ENCODE data around the gene EEF2KMT. TPM values are rescaled to one million over a fixed set of nuclear protein-coding genes. Genes with fewer than 3 reads are reported as not detected.

EEF2KMT gene
- total and polyA plus RNA-seq, 2 donors (not counting 1 experiment from before 2014, with no cell fraction given) = 5.4 to 7.9 TPM

DNA sequence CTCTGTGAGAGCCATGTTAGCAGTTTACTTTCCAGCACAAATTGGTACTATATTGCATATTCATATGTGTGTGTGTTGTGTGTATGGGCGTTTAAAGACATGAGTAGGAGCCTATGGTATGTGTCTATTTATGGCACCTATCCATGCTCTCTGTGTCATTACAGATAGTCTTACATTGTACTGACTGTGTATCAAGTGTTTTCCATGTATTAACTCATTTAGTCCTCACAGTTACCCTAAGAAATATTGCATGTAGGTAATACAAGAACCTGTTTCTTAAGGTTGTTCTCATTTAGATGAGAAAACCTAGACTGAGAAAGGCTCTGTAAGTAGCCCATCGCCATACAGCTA is 24.3 kb downstream of the EEF2KMT start:
- peak; percentile 15 to 50 for DNase-seq (ENCODE audit: low read depth in 2 of 2)
- Histone ChIP-seq H3K9ac (ENCODE audit: insufficient read depth, low read length) (no peak overlapping the region), H3K4me2 (ENCODE audit: extremely low read depth, insufficient read depth, low read length) (peak overlapping the region; percentile 96), H3K27ac (ENCODE audit: insufficient read depth, low read length) (no peak overlapping the region), H4K20me1 (ENCODE audit: control insufficient read depth, extremely low read depth, insufficient read depth, low read length) (no peaks in the 10 kb centered on the region), H3K4me3 (replicated peaks in 1 of 4; ENCODE audit: control extremely low read depth in 1 of 4, insufficient read depth in 1 of 4, low read depth in 3 of 4, low read length in 4 of 4) (peak overlapping the region in 1 of 4 experiments; percentile 83), H3K27me3 (ENCODE audit: control insufficient read depth, insufficient read depth, low read length) (no peaks in the 10 kb centered on the region), H3K79me2 (ENCODE audit: control insufficient read depth, insufficient read depth, low read length) (peaks cover 11% of the 10 kb centered on the region), H3K9me3 (ENCODE audit: control insufficient read depth, insufficient read depth, low read depth, low read length) (no peaks in the 10 kb centered on the region), H3K4me1 (ENCODE audit: control insufficient read depth, extremely low read depth, insufficient read depth, low read length) (peaks cover 3% of the 10 kb centered on the region), H2AFZ (ENCODE audit: low read length) (no peak overlapping the region), H3K36me3 (ENCODE audit: control insufficient read depth, insufficient read depth, low read length) (peaks cover 12% of the 10 kb centered on the region)
- TF ChIP-seq EZH2 (IDR thresholded peaks at IDR 0.05; ENCODE audit: low read length, missing control alignments) = no peak
- TF ChIP-seq, protein P1, sequence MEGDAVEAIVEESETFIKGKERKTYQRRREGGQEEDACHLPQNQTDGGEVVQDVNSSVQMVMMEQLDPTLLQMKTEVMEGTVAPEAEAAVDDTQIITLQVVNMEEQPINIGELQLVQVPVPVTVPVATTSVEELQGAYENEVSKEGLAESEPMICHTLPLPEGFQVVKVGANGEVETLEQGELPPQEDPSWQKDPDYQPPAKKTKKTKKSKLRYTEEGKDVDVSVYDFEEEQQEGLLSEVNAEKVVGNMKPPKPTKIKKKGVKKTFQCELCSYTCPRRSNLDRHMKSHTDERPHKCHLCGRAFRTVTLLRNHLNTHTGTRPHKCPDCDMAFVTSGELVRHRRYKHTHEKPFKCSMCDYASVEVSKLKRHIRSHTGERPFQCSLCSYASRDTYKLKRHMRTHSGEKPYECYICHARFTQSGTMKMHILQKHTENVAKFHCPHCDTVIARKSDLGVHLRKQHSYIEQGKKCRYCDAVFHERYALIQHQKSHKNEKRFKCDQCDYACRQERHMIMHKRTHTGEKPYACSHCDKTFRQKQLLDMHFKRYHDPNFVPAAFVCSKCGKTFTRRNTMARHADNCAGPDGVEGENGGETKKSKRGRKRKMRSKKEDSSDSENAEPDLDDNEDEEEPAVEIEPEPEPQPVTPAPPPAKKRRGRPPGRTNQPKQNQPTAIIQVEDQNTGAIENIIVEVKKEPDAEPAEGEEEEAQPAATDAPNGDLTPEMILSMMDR (conservative IDR thresholded peaks at IDR 0.05 in 1 of 2, IDR thresholded peaks at IDR 0.05 in 1 of 2; ENCODE audit: low read depth in 1 of 2, low read length in 2 of 2) = no peak

DNA sequence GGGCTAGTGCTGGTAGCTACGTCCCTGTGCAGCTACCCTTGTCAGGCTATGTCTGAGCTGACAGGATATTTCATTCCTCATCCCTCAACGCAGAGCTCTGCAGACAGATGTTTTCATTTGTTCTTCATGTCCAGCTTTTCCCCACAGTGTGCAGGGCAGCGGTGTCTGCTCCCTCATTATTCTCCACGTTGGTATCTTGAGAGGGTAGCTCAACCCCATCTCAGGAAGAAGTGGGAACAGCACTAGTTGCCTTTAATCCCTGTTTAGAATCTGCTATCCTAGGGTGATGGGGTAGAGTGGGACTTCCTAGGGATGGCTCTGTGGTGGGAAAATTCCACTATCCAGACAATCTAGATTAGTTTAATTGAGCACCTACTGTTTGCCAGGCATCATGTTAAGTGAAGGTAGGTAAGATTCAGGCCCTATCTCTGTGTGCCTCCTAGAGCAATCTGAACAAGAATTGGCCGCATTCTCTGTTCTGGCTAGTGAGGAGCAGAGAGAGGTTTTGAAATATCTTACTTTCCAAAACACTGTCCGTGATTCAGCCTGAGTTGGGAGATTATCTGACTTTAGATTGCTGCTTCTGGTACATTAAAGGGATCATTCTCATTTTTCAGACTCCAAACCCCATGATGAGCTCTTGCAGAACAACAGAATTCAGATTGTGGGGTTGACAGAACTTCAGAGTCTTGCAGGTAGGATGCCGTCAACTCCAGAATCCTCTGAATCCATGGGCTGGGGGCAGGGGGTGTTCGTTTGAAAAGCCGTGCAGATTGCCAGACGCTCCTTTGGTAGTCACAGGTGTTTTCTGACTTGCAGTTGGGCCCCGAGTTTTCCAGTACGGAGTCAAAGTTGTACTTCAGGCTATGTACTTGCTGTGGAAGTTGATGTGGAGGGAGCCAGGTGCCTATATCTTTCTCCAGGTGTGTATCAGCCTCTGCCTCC is 25.0 kb downstream of the EEF2KMT start:
- no peaks in the 10 kb centered on the region for H3K27me3 ChIP-seq (ENCODE audit: control insufficient read depth, insufficient read depth, low read length)
- H3K4me2 ChIP-seq (ENCODE audit: extremely low read depth, insufficient read depth, low read length) = peak overlapping the region; percentile 96
- H3K27ac ChIP-seq (ENCODE audit: insufficient read depth, low read length) = peak overlapping the region; percentile 74
- no peaks in the 10 kb centered on the region for H4K20me1 ChIP-seq (ENCODE audit: control insufficient read depth, extremely low read depth, insufficient read depth, low read length)
- peaks cover 12% of the 10 kb centered on the region for H3K36me3 ChIP-seq (ENCODE audit: control insufficient read depth, insufficient read depth, low read length)
- H3K4me3 ChIP-seq (replicated peaks in 1 of 4; ENCODE audit: control extremely low read depth in 1 of 4, insufficient read depth in 1 of 4, low read depth in 3 of 4, low read length in 4 of 4) = peak overlapping the region; percentile 83 to 97 (median 84)
- H3K9ac ChIP-seq (ENCODE audit: insufficient read depth, low read length) = peak overlapping the region; percentile 70
- H2AFZ ChIP-seq (ENCODE audit: low read length) = peak overlapping the region; percentile 95
- H3K4me1 ChIP-seq (ENCODE audit: control insufficient read depth, extremely low read depth, insufficient read depth, low read length) = peaks cover 3% of the 10 kb centered on the region
- no peaks in the 10 kb centered on the region for H3K9me3 ChIP-seq (ENCODE audit: control insufficient read depth, insufficient read depth, low read depth, low read length)
- peaks cover 11% of the 10 kb centered on the region for H3K79me2 ChIP-seq (ENCODE audit: control insufficient read depth, insufficient read depth, low read length)
- DNase-seq (ENCODE audit: low read depth in 2 of 2) = no peak
- no peak for TF ChIP-seq EZH2 (IDR thresholded peaks at IDR 0.05; ENCODE audit: low read length, missing control alignments)
- TF ChIP-seq, protein P1 (conservative IDR thresholded peaks at IDR 0.05 in 1 of 2, IDR thresholded peaks at IDR 0.05 in 1 of 2; ENCODE audit: low read depth in 1 of 2, low read length in 2 of 2) = no peak

GRCh38 chr16:5071681-5072333 is 25.8 kb downstream of the EEF2KMT start, which contains the start of gene ALG1:
Gene ALG1, plus strand, starts transcription at chr16:5071843. Its CDS starts 7 bp downstream, at chr16:5071850.
- Histone ChIP-seq H2AFZ (ENCODE audit: low read length) (peak within 1 kb of the TSS; percentile 95), H3K79me2 (ENCODE audit: control insufficient read depth, insufficient read depth, low read length) (peaks cover 11% of the 10 kb centered on the region), H3K27me3 (ENCODE audit: control insufficient read depth, insufficient read depth, low read length) (no peaks in the 10 kb centered on the region), H3K27ac (ENCODE audit: insufficient read depth, low read length) (peak within 1 kb of the TSS; percentile 74), H3K4me1 (ENCODE audit: control insufficient read depth, extremely low read depth, insufficient read depth, low read length) (peaks cover 3% of the 10 kb centered on the region), H3K4me2 (ENCODE audit: extremely low read depth, insufficient read depth, low read length) (peak within 1 kb of the TSS; percentile 96), H3K36me3 (ENCODE audit: control insufficient read depth, insufficient read depth, low read length) (peaks cover 12% of the 10 kb centered on the region), H3K9ac (ENCODE audit: insufficient read depth, low read length) (peak within 1 kb of the TSS; percentile 70), H3K4me3 (replicated peaks in 1 of 4; ENCODE audit: control extremely low read depth in 1 of 4, insufficient read depth in 1 of 4, low read depth in 3 of 4, low read length in 4 of 4) (peak within 1 kb of the TSS; percentile 83 to 97 (median 84)), H3K9me3 (ENCODE audit: control insufficient read depth, insufficient read depth, low read depth, low read length) (no peaks in the 10 kb centered on the region), H4K20me1 (ENCODE audit: control insufficient read depth, extremely low read depth, insufficient read depth, low read length) (no peaks in the 10 kb centered on the region)
- DNase-seq (ENCODE audit: low read depth in 2 of 2) = peak; percentile 80 to 87
- TF ChIP-seq EZH2 (IDR thresholded peaks at IDR 0.05; ENCODE audit: low read length, missing control alignments) = no peak
- TF ChIP-seq, protein P1 (conservative IDR thresholded peaks at IDR 0.05 in 1 of 2, IDR thresholded peaks at IDR 0.05 in 1 of 2; ENCODE audit: low read depth in 1 of 2, low read length in 2 of 2) = no peak

Measured in fibroblast of lung (primary cell).